H1 (cell line): Measurements from ENCODE around the gene PCID2. TPM values are rescaled to one million over a fixed set of nuclear protein-coding genes. Genes with fewer than 3 reads are reported as not detected.
A peak's percentile ranks its signal among the peaks of the same experiment; 100 is the strongest.

Experiments used
- CTCF ChIA-PET: fragments of 300-600 bp; sonication (Branson Sonifier 250); formaldehyde crosslinking; loops from one replicate; lab custom pipeline; 2021; ENCODE audit not compliant: partially characterized antibody; lab: Charles Lee
- POLR2A ChIA-PET: fragments of 300-600 bp; sonication (Branson Sonifier 250); formaldehyde crosslinking; loops from one replicate; lab custom pipeline; 2021; ENCODE audit warnings: inconsistent platforms; ENCODE audit not compliant: partially characterized antibody; lab: Charles Lee
- DNase-seq, 2 experiments: peaks; one replicate each; pipeline versions ENCODE4 v3.0.0 to v3.0.0-alpha.2; 2010 to 2022; ENCODE audit warnings: low spot score in 2 of 2, low read depth in 1 of 2, mixed read lengths in 1 of 2
- FAIRE-seq: peaks from 2 replicates; lab custom pipeline; 2011; peaks lifted over from hg19 to GRCh38; lab: Jason Lieb, UNC
- H2AFZ ChIP-seq: 2 replicates; pipeline ENCODE4 v1.8.1; 2012; ENCODE audit warnings: low read length, inconsistent platforms
- H2AK5ac ChIP-seq: 2 replicates; pipeline ENCODE4 v1.6.1; 2013; ENCODE audit warnings: low read depth, low read length
- H2BK120ac ChIP-seq: replicated peaks from 2 replicates; pipeline ENCODE3; 2013; ENCODE audit warnings: low read depth, low read length, inconsistent platforms
- H2BK12ac ChIP-seq: 2 replicates; pipeline ENCODE4 v1.6.1; 2013; ENCODE audit warnings: low read depth, low read length
- H2BK15ac ChIP-seq: 2 replicates; pipeline ENCODE4 v1.6.1; 2013; ENCODE audit warnings: low read length
- H2BK20ac ChIP-seq: 2 replicates; pipeline ENCODE4 v1.6.1; 2013; ENCODE audit warnings: low read length
- H2BK5ac ChIP-seq: 2 replicates; pipeline ENCODE4 v1.6.1; 2013; ENCODE audit warnings: low read depth, low read length
- H3K14ac ChIP-seq: 2 replicates; pipeline ENCODE4 v1.6.1; 2013; ENCODE audit warnings: inconsistent platforms; ENCODE audit not compliant: insufficient read length
- H3K18ac ChIP-seq: 2 replicates; pipeline ENCODE4 v1.6.1; 2013; ENCODE audit warnings: low read length; ENCODE audit errors: extremely low read depth
- H3K23ac ChIP-seq: 2 replicates; pipeline ENCODE4 v1.6.1; 2013; ENCODE audit warnings: inconsistent platforms; ENCODE audit not compliant: insufficient read length
- H3K23me2 ChIP-seq: 2 replicates; pipeline ENCODE4 v1.6.1; 2013; ENCODE audit warnings: low read depth, low read length
- H3K27ac ChIP-seq: 2 replicates; pipeline ENCODE4 v1.6.1; 2011; ENCODE audit warnings: low read depth, low read length, inconsistent platforms
- H3K27me3 ChIP-seq, 4 experiments: replicated peaks in 1 of 4; 1 replicate in 1 of 4; 2 replicates in 3 of 4; pipeline versions ENCODE4 v1.6.1 to v1.8.1; 2011 to 2013; ENCODE audit warnings: low read length in 3 of 4, mild to moderate bottlenecking in 3 of 4, inconsistent platforms in 2 of 4, mixed read lengths in 2 of 4, moderate library complexity in 1 of 4; ENCODE audit not compliant: control insufficient read depth in 3 of 4, insufficient read depth in 3 of 4; ENCODE audit errors: extremely low read depth in 1 of 4
- H3K36me3 ChIP-seq, 4 experiments: 2 replicates each; pipeline versions ENCODE4 v1.6.1 to v1.8.1; 2011 to 2013; ENCODE audit warnings: mild to moderate bottlenecking in 4 of 4, low read length in 3 of 4, moderate library complexity in 2 of 4, control low read depth in 1 of 4, inconsistent platforms in 1 of 4; ENCODE audit not compliant: insufficient read depth in 4 of 4, control insufficient read depth in 2 of 4
- H3K4ac ChIP-seq: replicated peaks from 2 replicates; pipeline ENCODE3; 2013; ENCODE audit warnings: low read length, low read depth, mixed read lengths, inconsistent platforms; ENCODE audit not compliant: insufficient read length
- H3K4me1 ChIP-seq, 4 experiments: replicated peaks in 1 of 4; 1 replicate in 1 of 4; 2 replicates in 3 of 4; pipeline versions ENCODE4 v1.6.1 to v1.8.1; 2011 to 2013; ENCODE audit warnings: low read length in 3 of 4, inconsistent platforms in 2 of 4, mixed read lengths in 1 of 4; ENCODE audit not compliant: insufficient read depth in 4 of 4, control insufficient read depth in 3 of 4
- H3K4me2 ChIP-seq, 2 experiments: 2 replicates each; pipeline versions ENCODE4 v1.6.1 to v1.8.1; 2011 to 2013; ENCODE audit warnings: low read depth in 2 of 2, low read length in 2 of 2, control low read depth in 1 of 2, inconsistent platforms in 1 of 2, mild to moderate bottlenecking in 1 of 2; ENCODE audit not compliant: insufficient read depth in 1 of 2
- H3K4me3 ChIP-seq, 4 experiments: fragments of 200-600, 300-600 bp in 1 of 4; sonication (generic), shearing (Covaris generic), sonication (Bioruptor Twin) in 1 of 4; 2 replicates each; pipeline versions ENCODE4 v1.5.1 to v1.8.1; 2011 to 2016; ENCODE audit warnings: low read length in 4 of 4, low read depth in 3 of 4, control low read depth in 2 of 4, inconsistent platforms in 2 of 4, mild to moderate bottlenecking in 2 of 4, mixed read lengths in 1 of 4, moderate library complexity in 1 of 4; ENCODE audit not compliant: insufficient read depth in 2 of 4; ENCODE audit errors: extremely low read depth in 1 of 4
- H3K56ac ChIP-seq: replicated peaks from 2 replicates; pipeline ENCODE3; 2013; ENCODE audit warnings: low read depth, mild to moderate bottlenecking, mixed read lengths, low read length, inconsistent platforms; ENCODE audit not compliant: insufficient read length
- H3K79me1 ChIP-seq: 2 replicates; pipeline ENCODE4 v1.6.1; 2013; ENCODE audit warnings: low read depth, low read length, control low read depth
- H3K79me2 ChIP-seq, 2 experiments: 2 replicates each; pipeline versions ENCODE4 v1.6.1 to v1.8.1; 2012 to 2013; ENCODE audit warnings: low read length in 2 of 2, mild to moderate bottlenecking in 2 of 2, inconsistent platforms in 1 of 2; ENCODE audit not compliant: insufficient read depth in 2 of 2, control insufficient read depth in 1 of 2
- H3K9ac ChIP-seq, 4 experiments: replicated peaks in 1 of 4; 1 replicate in 1 of 4; 2 replicates in 3 of 4; pipeline versions ENCODE4 v1.6.1 to v1.8.1; 2011 to 2013; ENCODE audit warnings: low read depth in 3 of 4, low read length in 3 of 4, control low read depth in 2 of 4, mild to moderate bottlenecking in 2 of 4, moderate library complexity in 2 of 4, inconsistent platforms in 1 of 4; ENCODE audit errors: extremely low read depth in 1 of 4
- H3K9me3 ChIP-seq, 2 experiments: 2 replicates each; pipeline versions ENCODE4 v1.6.1 to v1.8.1; 2012 to 2013; ENCODE audit warnings: mild to moderate bottlenecking in 2 of 2, moderate library complexity in 2 of 2, control low read depth in 1 of 2, inconsistent platforms in 1 of 2, low read depth in 1 of 2, low read length in 1 of 2, mixed read lengths in 1 of 2; ENCODE audit not compliant: insufficient read depth in 2 of 2
- H4K20me1 ChIP-seq, 2 experiments: replicated peaks in 1 of 2; 2 replicates each; pipeline versions ENCODE3 to v1.8.1; 2011 to 2013; ENCODE audit warnings: inconsistent platforms in 2 of 2, low read length in 2 of 2, mild to moderate bottlenecking in 1 of 2; ENCODE audit not compliant: insufficient read depth in 2 of 2, control insufficient read depth in 1 of 2
- H4K5ac ChIP-seq: 2 replicates; pipeline ENCODE4 v1.6.1; 2013; ENCODE audit warnings: low read length, low read depth, mixed read lengths, inconsistent platforms; ENCODE audit not compliant: insufficient read length
- H4K8ac ChIP-seq: 2 replicates; pipeline ENCODE4 v1.8.0; 2013; ENCODE audit warnings: mild to moderate bottlenecking, moderate library complexity, low read length, inconsistent platforms; ENCODE audit not compliant: insufficient read depth; ENCODE audit errors: extremely low read depth
- H4K91ac ChIP-seq: replicated peaks from 2 replicates; pipeline ENCODE3; 2013; ENCODE audit warnings: low read length, mixed read lengths, inconsistent platforms; ENCODE audit not compliant: insufficient read length
- CHD1 ChIP-seq: IDR thresholded peaks from 2 replicates; pipeline ENCODE4 v1.6.1; 2012; ENCODE audit warnings: low read depth, low read length, improper control_type of control experiment
- CHD2 ChIP-seq: IDR thresholded peaks from 2 replicates; pipeline ENCODE4 v1.6.1; 2012; ENCODE audit warnings: low read length, improper control_type of control experiment
- CREB1 ChIP-seq: IDR thresholded peaks from 2 replicates; pipeline ENCODE4 v1.6.1; 2012; ENCODE audit warnings: inconsistent platforms
- CTBP2 ChIP-seq: IDR thresholded peaks from 2 replicates; pipeline ENCODE4 v1.7.0; 2011; ENCODE audit warnings: borderline replicate concordance, mild to moderate bottlenecking, moderate library complexity, mixed read lengths, low read length; ENCODE audit not compliant: insufficient read depth, insufficient read length
- SUZ12 ChIP-seq: fragments of 200-600 bp; sonication (generic); IDR thresholded peaks from 2 replicates; pipeline ENCODE4 v1.6.1; 2012; ENCODE audit warnings: mild to moderate bottlenecking, inconsistent platforms, low read length, moderate library complexity, mixed read lengths
- TCF12 ChIP-seq: IDR thresholded peaks from 2 replicates; pipeline ENCODE4 v1.6.1; 2011; ENCODE audit warnings: low read depth, mild to moderate bottlenecking, low read length
- WGBS, 2 experiments: shearing (Covaris generic) in 1 of 2; methylation state at CpG; one replicate each; pipeline versions ENCODE4 v1.1.6 to v1.1.7; 2013 to 2015; ENCODE audit warnings: low lambda C conversion rate in 2 of 2, mixed read lengths in 2 of 2, inconsistent platforms in 1 of 2, low coverage in 1 of 2, missing lambda C conversion rate in 1 of 2; ENCODE audit not compliant: insufficient replicate concordance in 2 of 2, insufficient coverage in 1 of 2, insufficient read length in 1 of 2; ENCODE audit errors: extremely low coverage in 1 of 2, missing lambda C conversion rate in 1 of 2; 5-methylcytosine and 5-hydroxymethylcytosine counted together
- polyA plus RNA-seq, 7 experiments: library from polyadenylated mRNA; depleted of rRNA in 3 of 7; stranded (reverse) in 5 of 7; unstranded in 2 of 7; fragments of >200 nt in 5 of 7; fragments of 200-250 nt in 2 of 7; gene quantifications; 1 replicate in 5 of 7; 2 replicates in 1 of 7; 4 replicates in 1 of 7; pipeline versions ENCODE4 v1.2.1 to v1.2.3, GENCODE V29; 2011 to 2013; ENCODE audit warnings: missing spikeins in 2 of 7, mixed read lengths in 2 of 7
- total RNA-seq: library from RNA; stranded (reverse); fragmentation: NEBNext Ultra II Directional; extraction: Animal tissue kit (Norgen Biotek cat#: 25700); gene quantifications from 2 replicates; pipeline ENCODE4 v1.2.1, GENCODE V29; 2021
- TF ChIP-seq, protein P1 (sequence below): IDR thresholded peaks from 2 replicates; pipeline ENCODE4 v1.6.1; 2011; ENCODE audit warnings: low read length, improper control_type of control experiment

The PCID2 gene
- total and polyA plus RNA-seq, 2 of the 8 experiments (the other 6 are each of a cell fraction or from before 2014, with no cell fraction given): 72.4 to 72.8 TPM

DNA sequence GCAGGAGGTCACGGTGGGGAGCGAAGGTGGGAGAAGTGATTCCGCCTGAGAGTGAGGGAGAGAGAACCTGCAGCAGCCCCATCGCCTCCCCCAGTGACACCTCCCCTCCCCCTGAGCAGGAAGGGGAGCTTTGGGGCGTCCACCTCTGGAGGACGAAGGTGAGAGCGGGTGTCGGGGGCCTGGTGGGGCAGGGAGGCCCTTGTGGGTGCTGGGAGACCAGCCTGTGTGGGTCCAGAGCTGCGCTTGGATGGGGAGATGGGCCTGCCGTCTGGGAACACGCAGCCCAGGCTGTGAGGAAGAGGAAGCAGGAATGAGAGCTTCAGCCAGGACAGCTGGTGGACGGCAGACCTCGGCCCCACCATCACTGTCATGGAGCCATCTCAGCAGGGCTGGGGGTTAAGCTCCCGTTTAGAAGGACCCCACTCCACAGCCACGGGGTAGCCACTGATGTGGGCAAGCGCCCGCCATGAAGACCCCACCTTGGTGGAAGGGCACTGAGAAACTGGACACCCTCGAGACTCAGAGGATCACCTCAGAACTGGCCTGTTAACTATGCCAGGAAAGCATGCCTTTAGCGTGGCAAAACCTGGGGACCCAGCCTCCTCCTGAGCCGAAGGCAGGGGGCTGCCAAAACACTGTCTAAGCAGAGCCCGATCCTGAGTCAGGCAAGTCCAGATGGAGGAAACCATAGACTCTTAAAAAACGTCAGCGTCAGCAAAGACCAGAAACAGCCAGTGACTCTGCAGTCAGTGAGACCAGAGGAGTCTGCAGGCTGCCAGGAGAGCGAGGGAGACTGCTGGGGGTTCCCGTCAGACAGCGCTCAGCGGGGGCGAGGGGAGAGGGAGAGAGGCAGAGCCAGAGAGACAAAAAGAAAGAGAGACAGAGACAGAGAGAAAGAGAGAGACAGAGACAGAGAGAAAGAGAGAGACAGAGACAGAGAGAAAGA, 56.5 kb downstream of the PCID2 start:
- H2BK5ac ChIP-seq: no peak overlapping the region
- no peak overlapping the region for H4K5ac ChIP-seq
- DNase-seq: peak in 1 of 2 experiments; percentile 53
- H2AK5ac ChIP-seq: no peak overlapping the region
- no peak overlapping the region for H3K14ac ChIP-seq
- no peak overlapping the region for H3K56ac ChIP-seq
- no peak overlapping the region for H3K27ac ChIP-seq
- TF ChIP-seq CREB1 (no peak), SUZ12 (no peak), CHD1 (no peak), CTBP2 (no peak), CHD2 (no peak), TCF12 (no peak)
- TF ChIP-seq, protein P1, sequence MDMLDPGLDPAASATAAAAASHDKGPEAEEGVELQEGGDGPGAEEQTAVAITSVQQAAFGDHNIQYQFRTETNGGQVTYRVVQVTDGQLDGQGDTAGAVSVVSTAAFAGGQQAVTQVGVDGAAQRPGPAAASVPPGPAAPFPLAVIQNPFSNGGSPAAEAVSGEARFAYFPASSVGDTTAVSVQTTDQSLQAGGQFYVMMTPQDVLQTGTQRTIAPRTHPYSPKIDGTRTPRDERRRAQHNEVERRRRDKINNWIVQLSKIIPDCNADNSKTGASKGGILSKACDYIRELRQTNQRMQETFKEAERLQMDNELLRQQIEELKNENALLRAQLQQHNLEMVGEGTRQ: no peak
- TF ChIP-seq, all 59 proteins: peak for 0
- peak overlapping the region in 1 of 4 experiments; percentile 71; a peak in 2 of 8 replicates for H3K4me3 ChIP-seq
- H3K18ac ChIP-seq: no peak overlapping the region
- no peaks in the 10 kb centered on the region for H3K79me2 ChIP-seq
- no peak overlapping the region; the same call in 1 of the 2 replicates for H2BK20ac ChIP-seq
- peaks cover 10% of the 10 kb centered on the region for H3K23me2 ChIP-seq
- H2AFZ ChIP-seq: no peak overlapping the region
- 80% methylated on average over 22 of the region's 28 CpGs; no CpG with 5 or more reads in 1 of the 2 experiments for WGBS, 2 experiments
- H3K27me3 ChIP-seq: peaks cover 7 to 22% (median 20%) of the 10 kb centered on the region in 4 experiments; a peak in 6 of 7 replicates
- ChIA-PET CTCF (interaction anchor here (0.6 to 3.5 kb wide), 3 partner anchors 37 to 109 kb away, joined by 3 to 14 read pairs (median 3); no protein-coding TSS in a partner anchor), POLR2A (interaction anchor here (0.7 to 1.1 kb wide), 2 partner anchors 10 to 48 kb away, joined by 3 read pairs; no protein-coding TSS in a partner anchor)
- H2BK120ac ChIP-seq: no peak overlapping the region
- no peak overlapping the region for H4K8ac ChIP-seq
- no peak overlapping the region for H3K4ac ChIP-seq
- FAIRE-seq: no peak
- H3K9ac ChIP-seq: no peak overlapping the region
- no peaks in the 10 kb centered on the region for H3K79me1 ChIP-seq
- H4K20me1 ChIP-seq: no peaks in the 10 kb centered on the region
- peak overlapping the region in 1 of 2 experiments; percentile 98; a peak in 1 of 4 replicates for H3K4me2 ChIP-seq
- H3K23ac ChIP-seq: no peak overlapping the region
- no peaks in the 10 kb centered on the region for H3K9me3 ChIP-seq
- peak overlapping the region; percentile 81; the same call in 1 of the 2 replicates for H2BK15ac ChIP-seq
- H3K4me1 ChIP-seq: peaks cover 0 to 10% (median 4%) of the 10 kb centered on the region in 4 experiments; a peak in 4 of 7 replicates
- 0 out of 2 replicates have a peak overlapping the region, but pooled peaks have one; percentile 27 for H2BK12ac ChIP-seq
- H3K36me3 ChIP-seq: no peaks in the 10 kb centered on the region
- H4K91ac ChIP-seq: no peak overlapping the region
